NK-92 treated with Interleukin-12 subunit alpha and Interleukin-12 subunit beta, amount 100 ng/mL, for 24 hours (cell line): ENCODE data around the gene NOVA2.

Experiments used
- DNase-seq: peaks from one replicate; lab custom pipeline; 2025; lab: John Stamatoyannopoulos, UW

Gene NOVA2

GRCh38 chr19:46000491-46001246 is 27.0 kb upstream of the NOVA2 start:
- no peak for DNase-seq

- no peak for DNase-seq
Observed at GRCh38 chr19:45999653-46000121, 26.0 kb upstream of the NOVA2 start.

- no peak for DNase-seq
Observed at GRCh38 chr19:45998834-45999233, 25.2 kb upstream of the NOVA2 start.

- no peak for DNase-seq
Observed at GRCh38 chr19:45996933-45997332, 23.3 kb upstream of the NOVA2 start.

- no peak for DNase-seq
Observed at GRCh38 chr19:45995715-45996385, 22.2 kb upstream of the NOVA2 start.

GRCh38 chr19:45994998-45995714 is 21.5 kb upstream of the NOVA2 start, which contains the start of gene CCDC61:
Gene CCDC61, plus strand, starts transcription at chr19:45995467. Its CDS starts 7,552 bp downstream, at chr19:46003019.
- DNase-seq: peak; percentile 98

GRCh38 chr19:45994456-45994997 is 20.9 kb upstream of the NOVA2 start:
- no peak for DNase-seq

- no peak for DNase-seq
Observed at GRCh38 chr19:45990113-45990728, 16.6 kb upstream of the NOVA2 start.

GRCh38 chr19:45985321-45985720 is 11.7 kb upstream of the NOVA2 start:
- no peak for DNase-seq

GRCh38 chr19:45981350-45981749 is 7.7 kb upstream of the NOVA2 start:
- DNase-seq: no peak

GRCh38 chr19:45978156-45978555 is 4.5 kb upstream of the NOVA2 start:
- no peak for DNase-seq

- DNase-seq: no peak
Observed at GRCh38 chr19:45976178-45976577, 2.5 kb upstream of the NOVA2 start.

GRCh38 chr19:45975306-45976070 is 1.8 kb upstream of the NOVA2 start:
- DNase-seq: no peak

GRCh38 chr19:45972947-45973540 is 621 bp downstream of the NOVA2 start:
- no peak for DNase-seq

- no peak for DNase-seq
Observed at GRCh38 chr19:45972081-45972946, 1.4 kb downstream of the NOVA2 start.

GRCh38 chr19:45971260-45971902 is 2.3 kb downstream of the NOVA2 start:
- DNase-seq: no peak

GRCh38 chr19:45969676-45970075 is 4.0 kb downstream of the NOVA2 start:
- DNase-seq: no peak

- no peak for DNase-seq
Observed at GRCh38 chr19:45968626-45969025, 5.0 kb downstream of the NOVA2 start.

- DNase-seq: no peak
Observed at GRCh38 chr19:45967246-45967645, 6.4 kb downstream of the NOVA2 start.
